Measurements from ENCODE around the gene STX10. TPM values are rescaled to one million over a fixed set of nuclear protein-coding genes. Genes with fewer than 3 reads are reported as not detected.

STX10 gene
- total and polyA plus RNA-seq, 9 of the 15 experiments (the other 6 are each of a cell fraction or from before 2014, with no cell fraction given), result 0.51 to 66.3 (median 31.0) TPM

DNA sequence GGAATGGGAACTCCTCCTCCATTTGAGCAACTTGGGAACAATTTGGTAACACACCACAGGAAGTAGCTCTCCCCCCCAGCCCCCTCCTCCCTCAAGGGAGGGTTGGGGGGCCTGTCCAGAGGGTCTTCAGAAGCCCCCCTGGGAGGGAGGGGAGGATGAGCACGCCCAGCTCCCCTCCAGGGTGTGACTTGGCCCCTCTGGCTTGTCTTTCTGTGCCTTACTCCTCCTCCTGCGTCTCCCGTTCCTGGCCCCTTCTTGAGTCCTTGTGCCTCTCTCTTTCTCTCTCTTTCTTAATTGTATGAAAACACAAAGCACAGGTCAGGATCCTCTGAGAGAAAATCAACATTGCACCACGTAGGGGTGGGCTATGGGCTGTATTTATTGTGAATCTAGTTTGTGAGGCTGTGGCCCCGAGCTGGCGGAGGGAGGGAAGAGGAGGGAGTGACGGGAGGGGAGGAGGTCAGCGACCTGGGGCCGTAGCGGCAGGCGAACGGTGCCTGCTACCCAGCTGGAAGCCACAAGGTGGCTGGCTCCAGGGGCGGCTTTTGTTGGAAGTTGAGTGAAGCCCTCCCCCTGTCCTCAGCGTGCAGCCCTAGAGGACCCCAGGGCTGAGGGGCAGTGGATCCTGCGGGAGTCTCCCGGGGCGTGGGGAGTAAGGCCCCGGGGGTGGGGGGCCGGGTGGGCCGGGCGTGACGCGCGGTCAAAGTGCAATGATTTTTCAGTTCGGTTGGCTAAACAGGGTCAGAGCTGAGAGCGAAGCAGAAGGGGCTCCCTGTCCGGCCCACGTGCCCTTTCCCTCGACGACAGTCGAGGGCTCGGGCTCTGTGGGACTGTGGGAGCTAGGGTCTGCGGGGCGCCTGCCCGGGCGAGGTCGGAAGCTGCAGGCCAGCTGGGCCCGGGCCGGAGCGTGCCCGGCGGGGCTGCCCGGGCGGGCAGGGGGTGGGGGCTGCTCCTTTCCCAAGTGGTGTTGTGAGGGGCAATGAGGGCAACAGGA lies 53.9 kb downstream of the STX10 start (continued):
- TF ChIP-seq E2F4 (CRISPR knock-in tag; IDR thresholded peaks at IDR 0.05; ENCODE audit: low read depth) (no peak), BDP1 (IDR thresholded peaks at IDR 0.05; ENCODE audit: insufficient read depth, insufficient read length) (no peak), DNMT1 (IDR thresholded peaks at IDR 0.05) (no peak), ARID4B (CRISPR knock-in tag; IDR thresholded peaks at IDR 0.05) (0 out of 2 replicates have a peak, but pooled peaks have one; percentile 47), SAP30 (IDR thresholded peaks at IDR 0.05; ENCODE audit: borderline replicate concordance, insufficient read depth, low read depth, low read length, poor library complexity, severe bottlenecking) (no peak), GATAD2A (IDR thresholded peaks at IDR 0.05) (no peak), ZNF707 (CRISPR knock-in tag; conservative IDR thresholded peaks at IDR 0.05) (no peak), HEY1 (CRISPR knock-in tag; IDR thresholded peaks at IDR 0.05; ENCODE audit: borderline replicate concordance) (no peak), FOXJ2 (tag; IDR thresholded peaks at IDR 0.05) (no peak), ZNF23 (CRISPR knock-in tag; IDR thresholded peaks at IDR 0.05) (no peak), SPI1 (IDR thresholded peaks at IDR 0.05; ENCODE audit: borderline replicate concordance, low read depth, low read length) (no peak), WHSC1 (IDR thresholded peaks at IDR 0.05; ENCODE audit: low read length) (no peak), POLR3A (IDR thresholded peaks at IDR 0.05; ENCODE audit: borderline replicate concordance, extremely low read depth, insufficient read depth, insufficient read length) (no peak), ZNF592 (IDR thresholded peaks at IDR 0.05) (peak; percentile 94)
- TF ChIP-seq, protein P1, sequence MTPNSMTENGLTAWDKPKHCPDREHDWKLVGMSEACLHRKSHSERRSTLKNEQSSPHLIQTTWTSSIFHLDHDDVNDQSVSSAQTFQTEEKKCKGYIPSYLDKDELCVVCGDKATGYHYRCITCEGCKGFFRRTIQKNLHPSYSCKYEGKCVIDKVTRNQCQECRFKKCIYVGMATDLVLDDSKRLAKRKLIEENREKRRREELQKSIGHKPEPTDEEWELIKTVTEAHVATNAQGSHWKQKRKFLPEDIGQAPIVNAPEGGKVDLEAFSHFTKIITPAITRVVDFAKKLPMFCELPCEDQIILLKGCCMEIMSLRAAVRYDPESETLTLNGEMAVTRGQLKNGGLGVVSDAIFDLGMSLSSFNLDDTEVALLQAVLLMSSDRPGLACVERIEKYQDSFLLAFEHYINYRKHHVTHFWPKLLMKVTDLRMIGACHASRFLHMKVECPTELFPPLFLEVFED (CRISPR knock-in tag; conservative IDR thresholded peaks at IDR 0.05), result no peak

All from K562 (cell line).